Ishikawa (cell line): ENCODE results near the gene ZC2HC1B.

Experiments
- CEBPB ChIP-seq: IDR thresholded peaks from 2 replicates; pipeline ENCODE4 v1.6.1; 2012
- CREB1 ChIP-seq: IDR thresholded peaks from 2 replicates; pipeline ENCODE4 v1.6.1; 2012; ENCODE audit warnings: low read depth
- EGR1 ChIP-seq: IDR thresholded peaks from 2 replicates; pipeline ENCODE4 v1.6.1; 2012
- EP300 ChIP-seq: IDR thresholded peaks from 2 replicates; pipeline ENCODE4 v1.6.1; 2012; ENCODE audit warnings: borderline replicate concordance
- FOXM1 ChIP-seq: IDR thresholded peaks from 2 replicates; pipeline ENCODE4 v1.6.1; 2012; ENCODE audit warnings: low read depth, borderline replicate concordance
- NFIC ChIP-seq: IDR thresholded peaks from 2 replicates; pipeline ENCODE4 v1.6.1; 2012
- RAD21 ChIP-seq: IDR thresholded peaks from 2 replicates; pipeline ENCODE4 v1.6.1; 2012; ENCODE audit warnings: low read depth
- TAF1 ChIP-seq: IDR thresholded peaks from 2 replicates; pipeline ENCODE4 v1.6.1; 2012; ENCODE audit warnings: low read depth, mild to moderate bottlenecking
- TCF12 ChIP-seq: IDR thresholded peaks from 2 replicates; pipeline ENCODE4 v1.6.1; 2012; ENCODE audit warnings: low read depth
- TEAD4 ChIP-seq: IDR thresholded peaks from 2 replicates; pipeline ENCODE4 v1.6.1; 2012
- YY1 ChIP-seq: IDR thresholded peaks from 2 replicates; pipeline ENCODE4 v1.6.1; 2012; ENCODE audit warnings: low read depth
- ZBTB7A ChIP-seq: IDR thresholded peaks from 2 replicates; pipeline ENCODE4 v1.6.1; 2012; ENCODE audit warnings: low read depth
- TF ChIP-seq, protein P1 (sequence below): IDR thresholded peaks from 2 replicates; pipeline ENCODE4 v1.6.1; 2012

DNA sequence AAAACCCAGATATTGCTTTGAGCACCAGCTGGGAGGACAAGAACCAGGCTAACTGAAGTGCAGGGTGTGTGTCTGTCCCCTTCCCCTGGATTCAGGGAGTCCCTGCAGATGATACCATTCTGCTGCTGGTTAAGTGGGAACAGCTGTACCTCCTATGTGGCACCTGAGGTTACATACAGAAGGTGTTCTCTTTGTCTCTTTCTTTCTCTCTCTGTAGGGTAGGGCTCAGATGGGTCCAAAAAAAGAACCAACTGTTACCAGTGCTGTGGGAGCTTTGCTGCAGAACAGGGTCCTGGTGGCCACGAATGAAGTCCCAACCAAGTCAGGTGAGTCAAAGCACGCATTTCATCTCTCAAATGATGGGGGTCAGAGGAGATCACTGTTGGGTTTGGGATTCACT lies 38.6 kb downstream of the ZC2HC1B start:
- TF ChIP-seq CEBPB (no peak), NFIC (no peak), RAD21 (no peak), YY1 (no peak), TCF12 (no peak), EP300 (no peak), TAF1 (no peak), FOXM1 (no peak), TEAD4 (no peak), EGR1 (no peak), CREB1 (no peak), ZBTB7A (no peak)
- TF ChIP-seq, protein P1, sequence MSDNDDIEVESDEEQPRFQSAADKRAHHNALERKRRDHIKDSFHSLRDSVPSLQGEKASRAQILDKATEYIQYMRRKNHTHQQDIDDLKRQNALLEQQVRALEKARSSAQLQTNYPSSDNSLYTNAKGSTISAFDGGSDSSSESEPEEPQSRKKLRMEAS, result no peak
